ENCODE results near the gene IL25.
A peak's percentile ranks its signal among the peaks of the same experiment; 100 is the strongest.

The IL25 gene

GRCh38 chr14:23347406-23348296, 25.0 kb upstream of the IL25 start:
- no peak overlapping the region for H3K27ac Mint-ChIP-seq
- H3K27me3 Mint-ChIP-seq: peaks cover 29% of the 10 kb centered on the region
- intact Hi-C loops (cut with micrococcal nuclease): no loop called here
- H3K9me3 Mint-ChIP-seq: no peaks in the 10 kb centered on the region
- no peaks in the 10 kb centered on the region for H3K36me3 Mint-ChIP-seq (ENCODE audit: low read depth)
- no peaks in the 10 kb centered on the region for H3K4me1 Mint-ChIP-seq (ENCODE audit: low read depth)
- no peak overlapping the region for H3K4me3 Mint-ChIP-seq

GRCh38 chr14:23348297-23348655, 24.3 kb upstream of the IL25 start:
- intact Hi-C loops (cut with micrococcal nuclease): no loop called here
- no peaks in the 10 kb centered on the region for H3K9me3 Mint-ChIP-seq
- H3K4me1 Mint-ChIP-seq (ENCODE audit: low read depth): no peaks in the 10 kb centered on the region
- peaks cover 35% of the 10 kb centered on the region for H3K27me3 Mint-ChIP-seq
- no peaks in the 10 kb centered on the region for H3K36me3 Mint-ChIP-seq (ENCODE audit: low read depth)
- H3K4me3 Mint-ChIP-seq: no peak overlapping the region
- no peak overlapping the region for H3K27ac Mint-ChIP-seq

GRCh38 chr14:23349156-23349845, 23.3 kb upstream of the IL25 start:
- intact Hi-C loops (cut with micrococcal nuclease): no loop called here
- Mint-ChIP-seq H3K36me3 (ENCODE audit: low read depth) (no peaks in the 10 kb centered on the region), H3K4me3 (no peak overlapping the region), H3K9me3 (no peaks in the 10 kb centered on the region), H3K27ac (no peak overlapping the region), H3K27me3 (peaks cover 46% of the 10 kb centered on the region), H3K4me1 (ENCODE audit: low read depth) (no peaks in the 10 kb centered on the region)

GRCh38 chr14:23351681-23352505, 20.7 kb upstream of the IL25 start:
- intact Hi-C loops (cut with micrococcal nuclease): no loop called here
- Mint-ChIP-seq H3K4me3 (peak overlapping the region; percentile 21), H3K4me1 (ENCODE audit: low read depth) (no peaks in the 10 kb centered on the region), H3K27ac (no peak overlapping the region), H3K9me3 (no peaks in the 10 kb centered on the region), H3K27me3 (peaks cover 58% of the 10 kb centered on the region), H3K36me3 (ENCODE audit: low read depth) (no peaks in the 10 kb centered on the region)

DNA sequence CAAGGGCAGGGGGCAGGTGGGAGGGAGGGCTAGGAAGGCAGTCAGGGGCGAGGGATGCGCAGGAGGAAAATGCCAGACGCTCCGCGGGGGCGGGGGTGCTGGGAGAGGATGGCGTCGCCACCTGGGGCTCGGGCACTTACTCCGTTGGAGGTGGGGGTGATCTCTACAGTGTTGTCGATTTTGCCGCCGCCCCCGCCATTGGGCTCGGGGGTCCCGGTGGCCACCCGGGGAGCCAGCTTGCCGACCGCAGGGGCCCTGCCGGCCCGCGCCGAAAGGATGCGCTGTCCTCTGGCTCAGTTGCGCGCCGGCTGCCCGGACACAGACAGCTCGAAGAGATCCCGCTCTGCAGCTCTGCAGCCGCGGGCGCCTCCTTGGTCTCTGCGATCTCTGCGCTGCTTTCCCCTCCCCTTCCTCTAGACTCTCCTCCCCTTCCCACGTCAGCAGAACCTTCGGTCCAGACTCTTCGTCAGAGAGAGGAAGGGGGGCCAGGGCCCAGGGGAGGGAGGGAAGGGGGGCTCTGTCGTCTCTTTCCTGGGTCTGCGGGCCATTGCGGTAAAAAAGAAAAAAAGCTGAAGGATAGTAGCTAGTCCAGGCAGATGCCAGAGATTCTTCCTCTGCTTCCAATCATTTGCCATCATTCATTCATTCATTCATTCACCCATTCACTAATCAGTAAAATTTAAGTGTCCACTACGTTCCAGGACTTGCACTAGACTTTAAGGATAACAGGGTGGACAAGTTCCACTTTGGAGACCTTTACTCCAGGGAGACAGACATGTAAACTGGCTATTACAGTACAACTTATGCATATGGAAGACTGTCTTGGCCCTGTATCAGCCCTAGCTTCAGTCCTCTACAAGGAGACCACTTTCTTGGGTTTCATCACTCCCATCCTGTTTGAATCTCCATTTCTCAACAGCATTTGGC, 19.8 kb upstream of the IL25 start, which contains the start of gene SLC22A17:
Gene SLC22A17 (minus strand): TSS at position 382 of the 927 bp plus-strand sequence.
- Mint-ChIP-seq H3K27me3 (peaks cover 58% of the 10 kb centered on the region), H3K27ac (no peak within 1 kb of the TSS), H3K9me3 (no peaks in the 10 kb centered on the region), H3K4me3 (peak within 1 kb of the TSS; percentile 21), H3K36me3 (ENCODE audit: low read depth) (no peaks in the 10 kb centered on the region), H3K4me1 (ENCODE audit: low read depth) (no peaks in the 10 kb centered on the region)
- intact Hi-C loops (cut with micrococcal nuclease): no loop called here

- H3K4me1 Mint-ChIP-seq (ENCODE audit: low read depth): no peaks in the 10 kb centered on the region
- intact Hi-C loops (cut with micrococcal nuclease): no loop called here
- no peak overlapping the region for H3K27ac Mint-ChIP-seq
- H3K27me3 Mint-ChIP-seq: peaks cover 58% of the 10 kb centered on the region
- H3K4me3 Mint-ChIP-seq: no peak overlapping the region
- no peaks in the 10 kb centered on the region for H3K9me3 Mint-ChIP-seq
- no peaks in the 10 kb centered on the region for H3K36me3 Mint-ChIP-seq (ENCODE audit: low read depth)
These were observed 19.2 kb upstream of the IL25 start for GRCh38 chr14:23353433-23353780.

DNA sequence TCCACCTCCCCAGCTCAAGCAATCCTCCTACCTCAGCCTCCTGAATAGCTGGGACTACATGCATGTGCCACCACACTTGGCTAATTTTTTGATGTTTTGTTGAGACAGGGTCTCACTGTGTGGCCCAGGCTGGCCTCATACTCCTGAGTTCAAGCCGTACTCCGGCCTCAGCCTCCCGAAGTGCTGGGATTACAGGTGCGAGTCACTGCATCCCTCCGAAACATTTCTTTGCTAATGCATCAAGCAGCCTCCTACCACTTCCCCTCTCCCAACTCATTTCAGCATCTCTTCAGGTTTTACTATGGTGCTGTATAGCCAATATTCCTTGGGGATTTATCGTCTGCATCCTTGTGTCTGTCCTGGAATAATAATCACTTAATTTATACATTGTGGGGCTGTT, 17.6 kb upstream of the IL25 start:
- no peaks in the 10 kb centered on the region for H3K4me1 Mint-ChIP-seq (ENCODE audit: low read depth)

GRCh38 chr14:23355871-23356435, 16.7 kb upstream of the IL25 start:
- Mint-ChIP-seq H3K27ac (no peak overlapping the region), H3K9me3 (no peaks in the 10 kb centered on the region), H3K36me3 (ENCODE audit: low read depth) (no peaks in the 10 kb centered on the region), H3K27me3 (peaks cover 42% of the 10 kb centered on the region), H3K4me3 (no peak overlapping the region), H3K4me1 (ENCODE audit: low read depth) (no peaks in the 10 kb centered on the region)
- intact Hi-C loops (cut with micrococcal nuclease): no loop called here

More for the DNA sequence above, 17.6 kb upstream of the IL25 start:
- Mint-ChIP-seq H3K4me3 (no peak overlapping the region), H3K9me3 (no peaks in the 10 kb centered on the region), H3K27me3 (peaks cover 52% of the 10 kb centered on the region), H3K27ac (no peak overlapping the region), H3K36me3 (ENCODE audit: low read depth) (no peaks in the 10 kb centered on the region)
- intact Hi-C loops (cut with micrococcal nuclease): no loop called here

DNA sequence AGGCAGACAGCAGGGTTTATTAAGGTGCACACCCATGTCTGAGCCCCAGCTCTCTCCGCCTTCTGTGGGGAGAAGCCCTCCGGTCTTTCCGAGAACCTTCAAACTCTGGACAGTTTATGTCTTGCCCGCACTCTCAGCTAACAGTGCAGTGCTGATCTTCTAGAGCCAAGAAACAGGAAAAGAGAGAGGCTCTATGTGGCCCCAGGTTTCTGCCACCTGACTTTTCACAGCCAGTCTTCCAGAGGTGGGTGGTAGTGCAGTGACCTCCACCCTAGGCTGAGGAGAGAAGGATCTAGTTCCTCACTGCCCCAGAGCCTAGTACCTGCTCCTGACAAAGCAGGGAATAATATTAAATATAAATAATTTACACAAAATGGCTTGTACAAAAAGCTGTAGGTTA, 15.9 kb upstream of the IL25 start:
- Mint-ChIP-seq H3K27ac (no peak overlapping the region), H3K27me3 (peaks cover 35% of the 10 kb centered on the region), H3K4me3 (no peak overlapping the region), H3K36me3 (ENCODE audit: low read depth) (no peaks in the 10 kb centered on the region), H3K4me1 (ENCODE audit: low read depth) (no peaks in the 10 kb centered on the region), H3K9me3 (no peaks in the 10 kb centered on the region)
- intact Hi-C loops (cut with micrococcal nuclease): no loop called here

GRCh38 chr14:23357261-23357660, 15.3 kb upstream of the IL25 start:
- H3K27me3 Mint-ChIP-seq: peaks cover 31% of the 10 kb centered on the region
- intact Hi-C loops (cut with micrococcal nuclease): no loop called here

GRCh38 chr14:23358042-23358441, 14.6 kb upstream of the IL25 start:
- no peaks in the 10 kb centered on the region for H3K4me1 Mint-ChIP-seq (ENCODE audit: low read depth)
- no peaks in the 10 kb centered on the region for H3K36me3 Mint-ChIP-seq (ENCODE audit: low read depth)
- H3K9me3 Mint-ChIP-seq: no peaks in the 10 kb centered on the region
- H3K4me3 Mint-ChIP-seq: no peak overlapping the region
- H3K27me3 Mint-ChIP-seq: peaks cover 28% of the 10 kb centered on the region
- H3K27ac Mint-ChIP-seq: no peak overlapping the region
- intact Hi-C loops (cut with micrococcal nuclease): no loop called here

More at GRCh38 chr14:23357261-23357660, 15.3 kb upstream of the IL25 start:
- no peaks in the 10 kb centered on the region for H3K9me3 Mint-ChIP-seq
- no peak overlapping the region for H3K4me3 Mint-ChIP-seq
- no peaks in the 10 kb centered on the region for H3K4me1 Mint-ChIP-seq (ENCODE audit: low read depth)
- no peak overlapping the region for H3K27ac Mint-ChIP-seq
- no peaks in the 10 kb centered on the region for H3K36me3 Mint-ChIP-seq (ENCODE audit: low read depth)

DNA sequence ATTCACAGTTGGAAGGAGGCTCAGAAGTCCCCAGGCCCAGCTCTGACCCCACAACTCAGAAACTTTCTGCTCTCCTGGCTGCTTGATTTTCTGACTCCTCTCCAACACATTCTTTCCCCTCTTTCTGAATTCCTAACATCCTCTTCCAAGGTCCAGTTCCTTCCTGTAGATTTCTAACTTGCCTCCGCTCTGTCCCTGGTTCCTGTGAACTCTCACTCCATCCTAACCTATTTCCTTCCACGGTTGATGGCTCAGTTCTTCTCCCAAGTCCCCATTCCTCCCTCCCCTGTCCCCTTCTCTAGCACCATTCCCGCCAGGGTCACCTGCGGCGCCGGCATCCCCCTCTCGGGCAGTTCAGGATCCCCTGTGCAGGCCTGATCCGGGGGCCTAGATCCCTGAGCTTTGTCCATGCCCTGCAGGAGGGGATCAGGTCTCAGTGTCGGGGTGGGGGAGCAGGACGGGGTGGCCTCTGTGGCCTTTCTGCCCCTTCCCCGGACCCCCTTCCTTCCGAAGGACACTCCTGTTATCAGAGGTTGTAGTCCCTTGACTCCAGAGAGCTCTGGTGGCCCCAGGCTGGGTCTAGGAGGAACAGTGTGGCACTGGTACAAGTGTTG, 13.9 kb upstream of the IL25 start:
- no peak overlapping the region for H3K27ac Mint-ChIP-seq
- no peaks in the 10 kb centered on the region for H3K36me3 Mint-ChIP-seq (ENCODE audit: low read depth)
- no peaks in the 10 kb centered on the region for H3K4me1 Mint-ChIP-seq (ENCODE audit: low read depth)
- H3K4me3 Mint-ChIP-seq: no peak overlapping the region
- intact Hi-C loops (cut with micrococcal nuclease): no loop called here
- peaks cover 27% of the 10 kb centered on the region for H3K27me3 Mint-ChIP-seq
- no peaks in the 10 kb centered on the region for H3K9me3 Mint-ChIP-seq

All from dendritic cell treated with granulocyte-macrophage colony-stimulating factor and Interleukin-4, amounts not matched to agents 40 ng/mL and 50 ng/mL, for 4 days (primary cell).